ENCODE results near the gene USH1G. TPM values are rescaled to one million over a fixed set of nuclear protein-coding genes. Genes with fewer than 3 reads are reported as not detected.

USH1G gene
- total and polyA plus RNA-seq, 2 of the 13 experiments (the other 11 are each of a cell fraction or from before 2014, with no cell fraction given) = 0.04 TPM; not detected in 1

GRCh38 chr17:74960570-74961342 lies 37.7 kb upstream of the USH1G start (continued):
- TF ChIP-seq FOXO1 (CRISPR knock-in tag; IDR thresholded peaks at IDR 0.05) = 0 out of 2 replicates have a peak, but pooled peaks have one; percentile 41
- peak; percentile 62; the same call in 1 of the 2 replicates for TF ChIP-seq ZBED4 (CRISPR knock-in tag; IDR thresholded peaks at IDR 0.05; ENCODE audit: borderline replicate concordance)
- TF ChIP-seq ERF (CRISPR knock-in tag; IDR thresholded peaks at IDR 0.05) = peak; percentile 55; the same call in 1 of the 2 replicates
- TF ChIP-seq KLF16 (CRISPR knock-in tag; IDR thresholded peaks at IDR 0.05) = peak in 1 of 2 experiments; percentile 59; a peak in 1 of 4 replicates
- no peak; the same call in 1 of the 2 replicates for TF ChIP-seq ZNF788 (CRISPR knock-in tag; IDR thresholded peaks at IDR 0.05; ENCODE audit: borderline replicate concordance)
- TF ChIP-seq DBP (CRISPR knock-in tag; IDR thresholded peaks at IDR 0.05; ENCODE audit: not compliant biosample characterization) = no peak
- TF ChIP-seq MYNN (CRISPR knock-in tag; IDR thresholded peaks at IDR 0.05; ENCODE audit: low read depth) = 0 out of 2 replicates have a peak, but pooled peaks have one; percentile 35
- TF ChIP-seq SRSF4 (IDR thresholded peaks at IDR 0.05; ENCODE audit: low read depth, low read length, poor library complexity, severe bottlenecking) = no peak
- TF ChIP-seq TIGD3 (CRISPR knock-in tag; IDR thresholded peaks at IDR 0.05; ENCODE audit: borderline replicate concordance) = no peak
- TF ChIP-seq KLF15 (CRISPR knock-in tag; IDR thresholded peaks at IDR 0.05; ENCODE audit: borderline replicate concordance) = peak; percentile 75; the same call in 1 of the 2 replicates
- TF ChIP-seq USF2 (IDR thresholded peaks at IDR 0.05; ENCODE audit: low read depth, low read length) = peak; percentile 93
- peak; percentile 82; the same call in 1 of the 2 replicates for TF ChIP-seq USF2 (CRISPR knock-in tag; IDR thresholded peaks at IDR 0.05; ENCODE audit: borderline replicate concordance)
- peak; percentile 90 for TF ChIP-seq KDM5B (CRISPR knock-in tag; IDR thresholded peaks at IDR 0.05; ENCODE audit: borderline replicate concordance)
- TF ChIP-seq ZNF337 (CRISPR knock-in tag; IDR thresholded peaks at IDR 0.05; ENCODE audit: borderline replicate concordance, low read depth) = no peak; the same call in 1 of the 2 replicates
- peak; percentile 94 for TF ChIP-seq CTCF (CRISPR knock-in tag; IDR thresholded peaks at IDR 0.05)

Measured in HepG2 (cell line).